IPS DF 4.7 (cell line): ENCODE measurements around the gene TRIM41.
"Not testable (repeated sequence)": the region's sequence is repeated elsewhere in the genome, so short reads cannot be mapped to it uniquely, and the experiment has no call there.

Source experiments
- DNase-seq: peaks from one replicate; pipeline ENCODE4 v3.0.0-alpha.2; 2013; ENCODE audit warnings: low spot score; ENCODE audit errors: extremely low read depth

TRIM41 gene

DNA sequence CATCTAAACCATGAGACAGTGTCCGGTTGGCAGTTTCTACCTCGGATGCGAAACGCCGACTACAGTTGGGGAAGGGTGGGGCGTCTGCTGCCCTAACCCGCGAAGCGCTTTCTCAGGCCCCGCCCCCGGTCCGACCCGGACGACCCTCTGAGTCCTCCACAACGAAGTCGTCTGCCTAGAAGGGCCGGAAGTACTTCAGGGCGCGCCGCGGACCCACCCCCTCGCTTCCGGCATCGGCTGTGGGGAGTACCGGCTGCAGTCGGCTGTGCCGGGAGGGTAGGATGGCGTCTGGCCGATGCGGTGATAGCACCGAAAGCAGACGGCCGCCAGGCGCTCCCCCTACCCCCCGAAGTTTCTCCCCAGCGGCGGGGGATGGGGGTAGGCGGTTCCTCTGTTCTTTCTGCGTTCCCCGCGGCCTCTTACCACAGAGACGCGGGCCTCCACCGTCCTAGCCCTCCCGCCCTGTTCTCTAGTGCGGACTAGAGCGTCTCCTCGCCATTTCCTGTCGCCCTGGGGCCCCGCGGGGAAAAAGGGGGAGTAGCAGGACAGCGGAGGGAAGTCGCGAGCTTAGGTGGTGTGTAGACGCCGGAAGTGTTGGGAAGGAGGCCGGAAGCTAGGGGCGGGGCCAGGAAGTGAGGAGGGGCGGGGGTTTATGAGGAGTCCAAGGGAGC lies at the start of gene TRIM41:
Gene TRIM41, plus strand, starts transcription at position 224 of the 671 bp plus-strand sequence. CDS start 719 bp downstream, outside the sequence.
- no peak for DNase-seq

DNA sequence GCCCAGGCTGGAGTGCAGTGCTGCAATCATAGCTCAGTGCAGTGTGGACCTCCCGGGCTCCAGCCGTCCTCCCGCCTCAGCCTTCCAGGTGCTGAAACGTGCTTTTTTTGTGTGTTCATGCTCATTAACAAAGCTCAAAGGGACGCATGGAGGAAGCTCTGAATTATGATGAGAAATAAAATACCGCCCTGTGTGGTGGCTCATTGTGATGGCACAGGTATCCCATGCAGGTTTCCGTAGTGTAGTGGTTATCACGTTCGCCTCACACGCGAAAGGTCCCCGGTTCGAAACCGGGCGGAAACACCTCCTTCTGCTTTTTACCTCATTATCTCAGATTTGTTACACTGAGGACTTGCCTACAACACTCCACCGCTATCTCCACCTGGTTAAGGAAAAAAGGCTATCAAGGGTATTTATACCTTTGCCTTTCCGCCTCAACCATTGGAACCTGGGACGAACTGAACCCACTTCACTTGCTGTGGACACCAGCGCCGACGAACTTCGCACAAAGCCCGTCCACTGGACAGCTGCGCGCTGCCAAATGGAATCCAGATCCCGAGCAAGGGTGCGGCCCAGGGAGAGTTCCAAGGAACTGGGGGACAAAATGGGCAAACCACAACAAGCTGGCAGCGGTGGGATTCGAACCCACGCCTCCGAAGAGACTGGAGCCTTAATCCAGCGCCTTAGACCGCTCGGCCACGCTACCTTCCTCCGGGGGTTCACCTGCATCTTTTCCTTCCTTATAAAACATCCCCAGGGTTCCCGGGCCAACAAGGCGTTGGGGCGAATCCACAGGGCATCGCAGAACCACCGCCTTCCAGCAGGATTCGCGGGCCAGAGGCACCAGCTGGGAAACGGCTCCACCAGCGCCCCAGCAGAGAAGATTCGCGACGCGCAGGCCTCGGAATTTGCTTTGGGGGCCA lies 49.4 kb upstream of the TRIM41 start:
- DNase-seq = no peak

DNA sequence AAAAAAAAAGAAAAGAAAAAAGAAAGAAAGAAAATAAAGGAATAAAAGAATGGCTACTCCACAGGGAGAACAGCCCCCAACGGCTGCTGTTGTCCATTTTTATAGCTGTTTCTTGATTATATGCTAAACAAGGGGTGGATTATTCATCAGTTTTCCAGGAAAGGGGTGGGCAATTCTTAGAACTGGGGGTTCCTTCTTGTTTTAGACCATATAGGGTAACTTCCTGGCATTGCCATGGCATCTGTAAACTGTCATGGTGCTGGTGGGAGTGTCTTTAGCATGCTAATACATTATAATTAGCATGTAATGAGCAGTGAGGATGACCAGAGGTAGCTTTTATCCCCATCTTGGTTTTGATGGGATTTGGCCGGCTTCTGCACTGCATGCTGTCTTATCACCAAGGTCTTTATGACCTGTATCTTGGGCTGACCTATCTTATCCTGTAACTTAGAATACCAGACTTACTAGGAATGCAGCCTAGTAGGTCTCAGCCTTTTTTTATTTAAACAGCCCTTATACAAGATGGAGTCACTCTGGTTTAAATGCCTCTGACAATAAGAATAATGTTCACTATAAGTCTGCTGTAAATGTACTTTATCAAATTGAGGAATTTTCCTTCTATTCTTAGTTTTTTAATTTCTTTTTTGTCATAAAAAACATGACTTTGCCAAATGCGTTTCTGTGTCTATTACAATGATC lies 46.7 kb upstream of the TRIM41 start:
- no peak for DNase-seq

DNA sequence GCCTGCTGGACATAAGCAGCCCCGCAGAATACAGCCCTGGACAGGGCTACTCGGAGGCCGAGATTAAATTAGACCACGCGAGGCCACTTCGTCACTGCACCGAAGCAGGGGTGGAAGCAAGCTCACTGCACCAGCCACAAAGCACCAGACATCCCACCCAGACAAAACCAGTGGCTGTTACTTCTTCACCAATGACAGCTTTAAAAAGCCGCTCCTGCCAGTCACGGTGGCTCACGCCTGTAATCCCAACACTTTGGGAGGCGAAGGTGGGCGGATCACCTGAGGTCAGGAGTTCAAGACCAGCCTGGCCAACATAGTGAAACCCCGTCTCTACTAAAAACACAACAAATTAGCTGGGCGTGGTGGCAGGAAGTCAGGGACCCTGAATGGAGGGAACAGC lies 45.5 kb upstream of the TRIM41 start:
- not testable (repeated sequence) for DNase-seq

DNA sequence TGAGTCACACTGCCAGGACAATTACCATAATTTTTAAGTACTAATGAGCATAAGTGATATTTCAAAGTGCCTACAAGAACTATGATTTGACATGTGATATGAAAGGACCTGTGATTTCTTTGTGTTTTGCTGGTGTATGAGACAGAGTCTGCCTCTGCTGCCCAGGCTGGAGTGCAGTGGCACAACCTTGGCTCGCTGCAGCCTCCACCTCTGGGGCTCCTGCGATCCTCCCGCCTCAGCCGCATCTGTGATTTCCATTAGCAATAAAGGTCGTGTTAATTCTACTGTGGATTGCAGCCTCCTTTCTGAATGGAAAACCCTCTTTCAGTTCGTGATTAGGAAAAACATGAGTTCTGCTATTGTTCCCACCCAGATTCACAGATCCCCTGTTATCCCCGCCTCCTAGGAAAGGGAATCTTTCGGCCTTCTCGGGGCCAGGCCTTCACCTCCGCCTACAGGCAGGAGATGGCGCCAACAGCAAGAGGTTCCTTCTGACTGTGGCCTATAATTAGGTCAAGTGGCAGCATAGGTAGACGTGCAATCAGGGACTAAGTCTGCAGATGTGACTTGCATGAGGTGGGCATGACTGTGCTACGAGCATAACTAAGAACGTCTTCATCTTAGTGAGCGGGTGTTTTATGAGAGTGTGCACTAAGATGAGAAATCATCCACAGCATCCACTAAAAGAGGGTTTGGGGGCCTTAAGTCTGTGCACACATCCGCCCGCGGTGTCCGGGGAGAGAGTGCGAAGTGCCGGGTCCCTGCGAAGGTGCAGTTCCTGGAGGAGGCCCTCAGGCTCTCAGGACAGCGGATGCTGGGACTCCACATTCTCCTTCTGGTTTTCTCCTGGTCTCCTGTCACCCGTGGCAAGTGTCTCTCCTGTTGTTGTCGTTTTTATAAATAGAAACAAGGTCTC lies 41.2 kb upstream of the TRIM41 start:
- no peak for DNase-seq

DNA sequence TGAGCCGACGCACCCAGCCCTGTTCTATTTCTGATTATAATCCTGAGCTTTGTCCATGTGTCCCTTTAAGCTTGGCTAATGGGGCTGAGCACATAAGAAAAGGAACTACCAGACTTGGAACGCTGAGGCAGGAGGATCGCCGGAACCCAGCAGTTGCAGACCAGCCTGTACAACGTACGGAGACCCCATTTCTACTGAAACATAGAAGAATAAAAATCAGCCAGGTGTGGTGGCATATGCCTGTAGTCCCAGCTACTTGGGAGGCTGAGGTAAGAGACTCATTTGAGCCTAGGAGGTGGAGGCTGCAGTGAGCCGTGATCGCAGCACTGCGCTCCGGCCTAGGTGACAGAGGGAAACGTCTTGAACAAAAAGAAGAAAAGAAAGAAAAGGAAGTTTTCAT lies 40.4 kb upstream of the TRIM41 start:
- DNase-seq = no peak

DNA sequence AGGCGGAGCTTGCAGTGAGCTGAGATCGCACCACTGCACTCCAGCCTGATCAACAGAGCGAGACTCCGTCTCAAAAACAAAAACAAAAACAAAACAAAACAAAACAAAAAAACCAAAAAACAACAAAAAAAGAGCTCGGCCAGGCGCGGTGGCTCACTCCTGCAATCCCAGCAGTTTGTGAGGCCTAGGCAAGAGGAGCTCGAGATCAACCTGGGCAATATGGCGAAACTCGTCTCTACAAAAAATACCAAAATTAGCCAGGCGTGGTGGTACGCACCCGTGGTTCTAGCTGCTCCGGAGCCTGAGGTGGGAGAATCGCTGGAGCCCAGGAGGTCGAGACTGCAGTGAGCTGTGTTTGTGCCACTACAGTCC lies 38.2 kb upstream of the TRIM41 start:
- DNase-seq = no peak

DNA sequence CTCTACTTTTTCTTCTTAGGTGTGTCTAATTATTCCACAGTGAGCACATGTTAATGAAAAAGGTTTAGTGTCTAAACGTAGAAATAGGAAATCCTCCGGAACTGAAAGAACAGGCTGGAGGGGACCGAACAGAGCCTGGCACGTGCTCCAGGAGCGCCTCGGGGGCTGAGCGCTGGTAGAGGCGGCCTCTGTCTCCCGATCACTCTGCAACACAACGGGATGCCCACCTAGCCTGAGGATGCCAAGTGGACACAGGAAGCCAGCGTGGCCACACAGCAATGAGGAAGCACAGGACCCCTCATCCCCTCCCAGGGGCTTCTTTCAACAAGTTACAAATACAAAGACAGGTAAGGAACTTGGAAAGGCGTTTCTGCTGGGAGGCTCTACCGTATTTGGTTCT lies 37.5 kb upstream of the TRIM41 start:
- DNase-seq = no peak

DNA sequence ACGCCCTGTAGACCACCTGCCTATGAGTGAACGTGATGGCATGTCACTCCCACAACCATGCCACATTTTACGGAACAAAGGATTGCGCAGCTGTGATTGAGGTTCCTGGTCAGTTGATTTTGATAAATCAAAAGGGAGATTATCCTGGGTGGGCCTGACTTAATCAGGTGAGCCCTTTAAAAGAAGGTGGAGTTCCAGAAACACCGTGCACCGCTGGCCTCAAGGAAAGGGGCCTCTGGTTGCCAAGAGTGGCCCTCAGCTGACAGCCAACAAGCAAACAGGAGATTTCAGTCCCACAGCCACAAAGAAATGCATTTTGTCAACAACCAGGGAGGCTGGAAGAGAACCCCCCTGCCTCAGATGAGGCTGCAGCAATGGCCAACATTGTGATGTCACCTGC lies 37.1 kb upstream of the TRIM41 start:
- no peak for DNase-seq

DNA sequence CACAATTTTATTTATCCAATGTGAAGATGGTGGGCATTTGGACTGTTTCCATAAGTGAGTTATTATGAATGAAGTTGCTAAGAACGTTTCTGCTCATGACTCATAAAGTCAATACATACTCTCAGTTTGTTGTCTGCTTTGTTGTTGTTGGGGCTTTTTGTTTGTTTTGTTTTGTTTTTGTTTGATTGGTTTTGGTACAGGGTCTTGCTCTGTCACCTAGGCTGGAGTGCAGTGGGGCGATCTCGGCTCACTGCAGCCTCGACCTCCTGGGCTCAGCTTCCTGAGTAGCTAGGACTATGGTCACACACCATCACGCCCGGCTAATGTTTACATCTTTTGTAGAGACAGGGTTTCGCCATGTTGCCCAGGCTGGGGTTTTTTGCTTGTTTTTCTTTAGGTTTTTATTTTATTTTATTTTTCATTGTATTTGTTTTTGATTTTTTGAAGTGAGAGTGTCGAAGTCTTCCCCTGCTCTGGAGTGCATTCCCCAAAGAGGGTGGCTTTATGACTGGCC lies 36.0 kb upstream of the TRIM41 start:
- DNase-seq = no peak

DNA sequence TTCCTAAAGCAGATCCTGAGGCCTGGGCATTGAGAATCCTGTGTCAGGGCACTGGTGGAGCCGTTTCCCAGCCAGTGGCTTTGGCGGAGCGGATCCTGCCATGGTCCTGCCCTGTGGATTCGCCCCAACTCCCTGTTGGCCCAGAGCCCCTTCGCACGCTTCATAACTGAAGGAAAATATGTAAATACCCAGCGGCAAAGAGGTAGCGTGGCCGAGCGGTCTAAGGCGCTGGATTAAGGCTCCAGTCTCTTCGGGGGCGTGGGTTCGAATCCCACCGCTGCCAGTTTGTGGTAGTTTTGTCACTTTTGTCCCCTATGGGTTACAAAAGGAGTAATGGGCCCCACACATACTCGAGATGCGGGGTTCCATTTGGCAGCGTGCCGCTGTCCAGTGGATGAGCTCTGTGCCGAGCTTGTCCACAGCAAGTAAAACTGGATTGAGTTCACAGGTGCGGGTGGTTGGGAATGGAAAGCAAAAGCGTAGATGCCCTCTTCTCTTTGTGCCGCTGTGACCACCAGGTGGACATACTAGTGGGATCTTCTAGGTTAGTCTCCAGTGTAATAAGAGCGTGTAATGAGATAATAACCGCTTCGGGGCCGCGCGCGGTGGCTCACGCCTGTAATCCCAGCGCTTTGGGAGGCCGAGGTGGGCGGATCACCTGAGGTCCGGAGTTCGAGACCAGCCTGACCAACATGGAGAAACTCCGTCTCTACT lies 35.4 kb upstream of the TRIM41 start:
- no peak for DNase-seq

DNA sequence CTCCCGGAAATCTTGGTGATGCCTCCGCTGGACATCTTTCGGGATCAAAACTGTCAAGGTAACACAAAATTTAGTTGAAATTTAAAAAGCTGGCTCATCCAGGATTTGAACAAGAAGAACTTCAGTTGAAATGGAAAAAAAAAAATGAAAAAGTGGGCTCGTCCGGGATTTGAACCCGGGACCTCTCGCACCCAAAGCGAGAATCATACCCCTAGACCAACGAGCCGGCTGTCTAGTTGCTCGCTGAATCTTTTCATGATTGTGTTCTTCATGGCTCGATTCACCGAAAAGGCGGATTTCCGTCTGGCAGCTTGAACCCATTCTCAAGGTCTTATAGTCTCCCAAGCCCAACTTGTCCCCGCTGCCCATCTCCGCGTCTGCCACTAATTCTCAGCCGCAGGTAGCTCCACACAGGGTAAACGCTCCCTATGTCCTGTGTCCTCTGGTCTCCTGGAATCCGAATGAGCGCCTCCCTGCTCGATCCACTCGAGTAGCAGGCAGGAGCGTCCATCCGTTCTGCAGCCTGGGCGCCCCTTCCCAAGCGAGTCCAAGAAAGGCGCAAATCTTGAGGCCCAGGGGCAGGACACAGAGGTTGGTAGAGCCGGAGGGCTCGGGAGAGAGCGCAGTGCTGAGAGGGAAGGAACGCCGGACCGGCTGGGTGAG lies 34.2 kb upstream of the TRIM41 start:
- no peak for DNase-seq

DNA sequence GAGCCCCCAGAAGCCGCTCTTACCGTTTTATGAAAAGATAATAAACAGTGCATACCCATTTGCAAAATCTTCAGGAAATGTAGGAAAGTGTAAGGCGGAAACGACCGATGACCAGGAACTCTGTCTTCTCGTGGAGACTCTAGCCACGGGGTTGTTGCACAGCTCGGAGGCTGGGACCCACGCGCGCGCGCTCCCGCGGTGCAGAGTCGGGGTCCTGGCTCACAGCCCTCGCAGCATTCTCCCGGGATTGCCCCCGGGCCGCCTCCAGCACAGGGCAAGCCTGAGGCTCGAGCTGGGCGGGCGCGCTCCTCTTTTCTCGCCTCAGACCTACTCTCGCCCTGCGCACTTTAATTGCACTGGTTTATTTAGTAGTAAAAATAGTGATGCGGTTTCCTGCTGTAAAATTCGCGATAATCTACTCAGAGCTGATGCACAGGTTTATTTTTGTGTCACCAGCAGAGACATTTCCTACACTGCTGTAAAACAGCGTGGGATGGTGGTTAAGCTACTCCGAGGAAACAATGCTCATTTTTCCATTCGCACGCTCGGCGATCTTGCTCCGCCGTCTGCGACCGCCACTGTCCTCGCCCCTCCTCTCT lies 33.6 kb upstream of the TRIM41 start:
- no peak for DNase-seq

DNA sequence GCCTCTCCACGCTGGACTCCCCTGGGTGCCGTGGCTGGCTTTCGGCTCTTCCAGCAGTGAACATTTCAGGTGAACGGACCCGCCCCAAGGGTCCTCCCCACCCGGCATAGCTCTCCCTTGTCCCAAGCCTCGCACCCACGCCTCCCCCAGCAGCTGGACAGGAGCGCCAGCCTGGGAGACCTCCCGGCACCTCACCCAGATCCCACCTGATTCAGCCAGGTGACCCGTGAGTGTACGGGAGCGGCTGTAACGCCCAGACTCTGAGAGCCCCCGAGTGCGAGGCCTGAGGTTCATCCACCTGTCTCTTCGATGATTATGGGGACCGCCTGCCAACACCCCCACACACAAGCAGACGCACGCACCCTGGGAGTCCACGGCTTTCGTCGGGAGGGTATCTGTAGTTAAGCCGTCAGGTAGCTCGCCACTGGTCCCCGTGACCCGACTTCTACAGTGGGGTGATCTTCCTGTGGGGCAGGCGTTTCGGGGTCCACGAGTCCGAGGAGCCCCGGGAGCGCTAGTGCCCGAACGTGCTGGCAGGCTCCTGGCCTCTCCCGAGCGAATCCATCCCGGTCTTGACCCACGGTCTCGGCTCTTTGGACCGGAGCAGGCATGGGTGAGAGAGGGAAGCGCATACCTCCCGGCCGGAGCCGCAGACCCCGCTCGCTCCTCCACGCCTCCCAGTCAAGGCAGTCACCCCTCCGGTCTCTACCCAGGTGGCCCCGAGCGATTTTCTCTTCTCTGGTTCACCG lies 32.9 kb upstream of the TRIM41 start:
- DNase-seq = no peak

DNA sequence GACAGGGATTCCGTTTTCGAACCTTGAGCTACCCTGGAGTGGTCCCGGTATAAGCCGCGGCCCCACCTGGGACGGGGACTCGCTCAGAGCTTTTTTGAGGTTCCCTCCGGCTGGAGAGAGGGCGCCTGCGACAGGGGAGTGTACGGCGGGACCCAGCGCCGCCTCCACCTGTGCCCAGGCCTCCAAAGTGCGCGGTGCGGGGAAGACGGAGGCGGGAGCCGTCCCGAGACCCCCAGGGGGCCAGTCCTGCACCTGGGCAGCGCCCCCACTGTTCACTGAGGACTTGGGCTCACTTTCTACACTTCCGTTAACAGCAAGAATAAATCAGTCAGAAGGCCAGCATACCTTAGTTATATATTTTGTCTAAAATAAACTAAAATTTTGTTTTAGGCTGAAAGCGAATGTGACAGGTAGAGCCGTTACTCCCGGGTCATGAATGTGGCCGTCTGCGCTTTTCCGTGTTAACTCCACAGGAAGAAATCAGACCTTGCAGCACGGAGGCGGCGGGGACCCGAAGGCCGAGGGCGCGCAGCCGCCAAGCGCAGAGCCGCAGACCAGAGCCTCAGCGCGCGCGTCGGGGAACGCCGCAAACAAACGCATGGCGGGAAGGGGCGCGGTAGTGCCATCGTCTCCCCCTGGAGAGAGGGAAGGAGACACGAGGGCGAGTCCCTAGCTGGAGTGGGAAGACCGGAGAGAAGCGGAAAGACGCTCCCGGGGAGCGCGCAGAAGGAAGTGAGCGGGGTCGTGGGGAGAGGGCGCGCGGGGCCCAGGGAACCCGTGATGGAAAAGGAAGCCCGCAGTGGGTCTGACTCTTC lies 32.2 kb upstream of the TRIM41 start:
- no peak for DNase-seq

DNA sequence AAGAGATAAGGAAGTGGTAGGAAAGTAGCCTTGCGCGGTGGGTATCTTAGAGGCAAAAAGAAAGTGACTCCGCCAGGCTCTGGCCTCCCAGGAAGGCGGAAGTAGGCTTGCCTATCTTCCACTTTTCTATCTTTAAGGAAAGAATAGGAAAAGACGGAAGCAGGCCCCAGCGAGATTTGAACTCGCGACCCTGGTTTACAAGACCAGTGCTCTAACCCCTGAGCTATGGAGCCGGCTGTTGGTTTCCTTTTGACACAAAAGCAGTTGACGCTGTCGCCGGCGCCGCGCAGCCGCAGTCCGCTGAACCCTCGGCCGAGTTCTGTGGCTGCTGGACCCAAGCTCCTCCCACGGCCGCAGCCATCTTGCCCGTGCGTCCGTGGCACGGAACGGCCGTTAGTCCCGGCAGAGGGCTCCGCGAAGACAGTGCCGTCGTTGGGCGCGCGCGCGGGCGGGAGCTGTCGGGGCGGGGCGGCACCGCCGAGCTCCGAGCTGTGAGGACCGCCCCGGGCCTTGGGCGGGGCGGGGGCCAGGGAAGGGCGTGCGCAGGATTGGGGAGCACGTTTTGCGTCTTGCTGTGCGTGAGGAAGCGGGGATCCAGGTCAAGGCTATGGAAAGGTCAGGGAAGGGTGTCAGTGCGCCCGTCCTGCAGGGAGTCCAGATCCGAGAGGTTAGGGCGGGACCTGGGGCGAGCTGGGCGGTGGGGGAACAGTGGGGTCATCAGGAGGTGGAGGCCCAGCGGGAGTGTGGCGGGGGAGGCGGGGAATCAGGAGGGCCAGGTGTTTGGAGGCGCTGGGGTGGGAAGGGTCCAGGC lies 31.4 kb upstream of the TRIM41 start:
- no peak for DNase-seq
